22Rv1 (cell line): ENCODE measurements around the gene STRN4.

Source experiments
- CTCF ChIP-seq: fragments of 450-650 bp; IDR thresholded peaks from 2 replicates; pipeline ENCODE4 v1.5.1; 2017; ENCODE audit warnings: mild to moderate bottlenecking
- ZFX ChIP-seq: fragments of 450-650 bp; IDR thresholded peaks from 2 replicates; pipeline ENCODE4 v1.6.1; 2017; ENCODE audit warnings: antibody characterized with exemption, borderline replicate concordance

DNA sequence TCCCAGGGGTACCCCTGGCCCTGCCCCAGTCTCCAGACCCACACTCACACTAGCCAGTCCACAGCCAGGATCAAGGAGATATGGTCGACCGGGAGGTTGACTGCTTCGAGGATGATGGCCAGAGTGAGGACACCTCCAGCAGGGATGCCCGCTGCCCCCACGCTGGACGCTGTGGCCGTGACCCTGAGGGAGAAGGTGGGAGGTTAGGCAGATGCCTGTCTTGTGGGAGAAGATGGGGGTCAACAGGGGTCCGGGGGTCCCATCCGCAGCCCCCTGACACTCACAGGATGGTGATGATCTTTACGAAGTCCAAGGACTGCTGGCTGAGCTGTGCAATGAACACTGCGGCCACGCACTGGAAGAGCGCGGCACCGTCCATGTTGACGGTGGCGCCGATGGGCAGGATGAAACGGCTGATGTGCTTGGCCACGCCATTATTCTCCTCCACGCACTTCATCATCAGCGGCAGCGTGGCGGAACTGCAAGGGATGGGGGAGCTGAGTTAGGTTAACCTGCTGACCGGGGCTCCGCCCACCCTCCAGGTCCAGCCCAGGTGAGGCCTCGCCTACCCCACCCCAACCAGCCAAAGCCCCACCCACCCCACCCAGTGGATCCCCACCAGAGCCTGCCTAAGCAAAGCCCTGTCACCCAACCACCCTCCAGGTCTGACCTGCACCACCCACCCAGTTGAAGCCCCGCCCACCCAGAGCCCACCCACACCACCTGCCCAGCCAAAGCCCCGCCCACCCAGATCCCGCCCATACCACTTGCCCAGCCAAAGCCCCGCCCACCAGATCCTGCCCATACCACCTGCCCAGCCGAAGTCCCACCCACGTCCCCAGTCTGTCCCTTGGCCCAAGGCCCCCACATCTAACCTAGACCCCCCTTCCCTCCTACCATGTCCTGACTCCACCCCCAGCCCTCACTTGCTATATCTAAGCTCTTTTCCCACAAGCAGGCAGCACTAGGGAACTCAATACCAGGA, 31.0 kb upstream of the STRN4 start:
- TF ChIP-seq CTCF (no peak), ZFX (no peak)
